Medulla oblongata (tissue), 1 donor: ENCODE data around the gene LGR6.
A peak's percentile ranks its signal among the peaks of the same experiment; 100 is the strongest.
"Not testable (repeated sequence)": the region's sequence is repeated elsewhere in the genome, so short reads cannot be mapped to it uniquely, and the experiment has no call there.

Experiments used
- DNase-seq: peaks from one replicate; pipeline ENCODE4 v3.0.0-alpha.2; 2015; ENCODE audit errors: extremely low spot score

The LGR6 gene

GRCh38 chr1:202160377-202160940, 33.1 kb upstream of the LGR6 start, which contains the start of gene PTPN7:
TSS of gene PTPN7 (minus strand) at chr1:202160602. CDS start at chr1:202159402, 1,200 bp downstream.
- DNase-seq = peak; percentile 30

- DNase-seq = no peak
Measured at GRCh38 chr1:202161151-202162046, 32.2 kb upstream of the LGR6 start.

- DNase-seq = no peak
Measured at GRCh38 chr1:202162047-202162417, 31.6 kb upstream of the LGR6 start.

- no peak for DNase-seq
Measured at GRCh38 chr1:202162418-202163280, 30.9 kb upstream of the LGR6 start.

- DNase-seq = no peak
Measured at GRCh38 chr1:202163281-202164270, 30.0 kb upstream of the LGR6 start.

- no peak for DNase-seq
Measured at GRCh38 chr1:202164271-202165037, 29.1 kb upstream of the LGR6 start.

GRCh38 chr1:202165267-202165941, 28.2 kb upstream of the LGR6 start:
- no peak for DNase-seq

GRCh38 chr1:202165942-202166843, 27.4 kb upstream of the LGR6 start:
- no peak for DNase-seq

GRCh38 chr1:202167054-202167453, 26.5 kb upstream of the LGR6 start:
- DNase-seq = not testable (repeated sequence)

GRCh38 chr1:202167708-202168415, 25.7 kb upstream of the LGR6 start:
- DNase-seq = no peak

GRCh38 chr1:202168861-202169260, 24.7 kb upstream of the LGR6 start:
- DNase-seq = no peak

- DNase-seq = no peak
Measured at GRCh38 chr1:202170726-202171125, 22.9 kb upstream of the LGR6 start.

GRCh38 chr1:202171292-202172014, 22.1 kb upstream of the LGR6 start:
- no peak for DNase-seq

- no peak for DNase-seq
Measured at GRCh38 chr1:202172015-202172355, 21.6 kb upstream of the LGR6 start.

GRCh38 chr1:202173993-202174392, 19.6 kb upstream of the LGR6 start:
- DNase-seq = no peak

GRCh38 chr1:202176949-202177927, 16.4 kb upstream of the LGR6 start:
- DNase-seq = no peak
